Esophagus (tissue), 2 donors: ENCODE results near the gene SYNJ1. TPM values are rescaled to one million over a fixed set of nuclear protein-coding genes. Genes with fewer than 3 reads are reported as not detected.

Experiments
- H3K27ac ChIP-seq, 2 donors: one replicate each; pipeline ENCODE4 v1.5.1; 2013; ENCODE audit warnings: low read depth in 2 of 2, mild to moderate bottlenecking in 2 of 2, inconsistent platforms in 1 of 2, low read length in 1 of 2, moderate library complexity in 1 of 2
- H3K27me3 ChIP-seq, 2 donors: one replicate each; pipeline ENCODE4 v1.6.1; 2013; ENCODE audit warnings: low read length in 2 of 2, control low read depth in 1 of 2, mild to moderate bottlenecking in 1 of 2; ENCODE audit not compliant: insufficient read depth in 2 of 2, control insufficient read depth in 1 of 2
- H3K36me3 ChIP-seq, 2 donors: one replicate each; pipeline ENCODE4 v1.6.1; 2013; ENCODE audit warnings: low read length in 1 of 2; ENCODE audit not compliant: control insufficient read depth in 2 of 2, insufficient read depth in 2 of 2
- H3K4me1 ChIP-seq, 2 donors: one replicate each; pipeline ENCODE4 v1.6.1; 2013; ENCODE audit warnings: low read length in 1 of 2; ENCODE audit not compliant: control insufficient read depth in 2 of 2, insufficient read depth in 2 of 2
- H3K4me3 ChIP-seq, 2 donors: one replicate each; pipeline ENCODE4 v1.5.1; 2013; ENCODE audit warnings: low read length in 2 of 2, mild to moderate bottlenecking in 2 of 2, low read depth in 1 of 2, moderate library complexity in 1 of 2
- H3K9me3 ChIP-seq, 2 donors: one replicate each; pipeline ENCODE4 v1.6.1; 2013; ENCODE audit warnings: mild to moderate bottlenecking in 2 of 2, low read depth in 1 of 2, low read length in 1 of 2, moderate library complexity in 1 of 2; ENCODE audit not compliant: control insufficient read depth in 2 of 2, insufficient read depth in 1 of 2
- WGBS, 2 donors: extraction: QIAGEN DNeasy Blood & Tissue Kit; methylation state at CpG; one replicate each; pipeline ENCODE4 v1.1.7; 2013; 5-methylcytosine and 5-hydroxymethylcytosine counted together
- polyA plus RNA-seq, 2 donors: library from polyadenylated mRNA; stranded (reverse); fragments of 200-250 nt; gene quantifications; one replicate each; pipeline ENCODE4 v1.2.3, GENCODE V29; 2013
- donor health status: healthy with polysubstance abuse.
- donor health status: Bipolar disorder and iron deficiency.

The SYNJ1 gene
- polyA plus RNA-seq, 2 donors: 2.3 to 3.8 TPM

GRCh38 chr21:32580949-32581348 lies 146.9 kb downstream of the SYNJ1 start:
- no peaks in the 10 kb centered on the region for H3K9me3 ChIP-seq
- H3K4me1 ChIP-seq: no peaks in the 10 kb centered on the region
- WGBS, 2 donors: 91 to 96% methylated on average over 13 of the region's 13 CpGs

More at GRCh38 chr21:32580949-32581348, 146.9 kb downstream of the SYNJ1 start:
- H3K27me3 ChIP-seq: no peaks in the 10 kb centered on the region
- no peaks in the 10 kb centered on the region for H3K36me3 ChIP-seq
- H3K27ac ChIP-seq: no peak overlapping the region
- H3K4me3 ChIP-seq: no peak overlapping the region

Other genes starting within 250 kb of the SYNJ1 start
- under 1 TPM; 0.15 to 0.67 TPM for gene TCP10L, start 142.5 kb downstream of the SYNJ1 start, polyA plus RNA-seq
- 10 to 100 TPM; 36.1 to 47.3 TPM for gene CFAP298, start 115.6 kb downstream of the SYNJ1 start, polyA plus RNA-seq
- 10 to 100 TPM in 1 of 2 donors, 1 to 10 TPM in 1; 9.0 to 21.1 TPM for gene PAXBP1, start 43.7 kb upstream of the SYNJ1 start, polyA plus RNA-seq